ENCODE results near the gene GTSF1L. TPM values are rescaled to one million over a fixed set of nuclear protein-coding genes. Genes with fewer than 3 reads are reported as not detected.
A peak's percentile ranks its signal among the peaks of the same experiment; 100 is the strongest.

GTSF1L gene
- polyA plus RNA-seq, 1 experiment, result not detected

DNA sequence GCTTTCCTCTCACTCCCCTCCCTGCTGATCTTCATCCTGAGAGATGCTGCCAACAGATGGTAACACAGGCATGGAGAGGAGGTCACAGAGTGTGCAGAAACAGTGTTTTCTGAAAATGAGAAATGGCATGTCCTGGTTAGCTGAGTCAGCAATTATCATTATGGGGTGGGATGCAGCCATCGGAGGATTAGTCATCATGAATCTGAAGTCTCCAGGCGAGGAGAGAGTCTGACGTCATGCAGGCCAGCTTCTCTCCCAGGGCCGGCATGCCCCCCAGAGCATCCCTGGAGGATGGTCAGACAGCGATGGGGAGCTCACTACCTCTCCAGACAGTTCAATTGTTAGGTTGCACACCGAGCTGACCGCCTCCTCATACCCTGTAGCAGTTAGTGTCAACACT is 4.7 kb upstream of the GTSF1L start:
- ChIA-PET CTCF (no interaction called here), POLR2A (no interaction called here)
- no peak for TF ChIP-seq CTCF (IDR thresholded peaks at IDR 0.05; ENCODE audit: insufficient read depth, low read depth, low read length)
- peak; percentile 4 for DNase-seq (ENCODE audit: low read depth)
- Histone ChIP-seq H3K36me3 (ENCODE audit: control insufficient read depth, insufficient read depth, low read length) (no peaks in the 10 kb centered on the region), H3K27me3 (ENCODE audit: control insufficient read depth, insufficient read depth, low read length) (peaks cover 1% of the 10 kb centered on the region), H3K4me3 (ENCODE audit: low read depth, low read length) (no peak overlapping the region)

DNA sequence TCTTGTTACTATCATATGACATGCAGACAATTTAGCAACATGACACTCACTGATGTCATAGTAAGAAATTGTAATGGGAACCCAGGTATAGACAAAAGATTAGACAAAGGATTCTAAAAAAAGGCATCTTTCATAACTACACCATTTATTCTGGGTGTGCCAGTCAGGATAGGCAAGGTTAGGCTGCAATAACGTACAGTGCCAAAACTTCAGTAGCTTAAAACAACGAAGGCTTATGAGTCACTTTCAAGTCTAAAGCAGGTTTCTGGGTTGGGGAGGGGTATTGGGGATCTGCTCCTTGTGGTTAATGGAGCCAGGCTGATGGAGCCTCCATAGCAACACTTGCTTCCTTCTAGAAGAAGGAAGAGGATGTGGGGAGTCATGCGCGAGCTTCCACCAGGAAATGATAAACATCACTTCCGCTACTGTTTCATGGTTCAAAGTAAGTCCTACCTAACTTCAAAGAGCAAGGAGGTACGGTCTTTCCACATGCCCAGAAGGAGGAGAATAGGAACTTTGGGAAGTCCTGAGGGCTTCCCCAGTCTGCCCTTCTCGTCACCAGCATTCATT is 2.0 kb upstream of the GTSF1L start:
- Histone ChIP-seq H3K36me3 (ENCODE audit: control insufficient read depth, insufficient read depth, low read length) (no peaks in the 10 kb centered on the region), H3K27me3 (ENCODE audit: control insufficient read depth, insufficient read depth, low read length) (no peaks in the 10 kb centered on the region; the same call in 1 of the 2 replicates), H3K4me3 (ENCODE audit: low read depth, low read length) (no peak overlapping the region)
- no peak for TF ChIP-seq CTCF (IDR thresholded peaks at IDR 0.05; ENCODE audit: insufficient read depth, low read depth, low read length)
- DNase-seq (ENCODE audit: low read depth), result no peak
- ChIA-PET CTCF (no interaction called here), POLR2A (no interaction called here)

DNA sequence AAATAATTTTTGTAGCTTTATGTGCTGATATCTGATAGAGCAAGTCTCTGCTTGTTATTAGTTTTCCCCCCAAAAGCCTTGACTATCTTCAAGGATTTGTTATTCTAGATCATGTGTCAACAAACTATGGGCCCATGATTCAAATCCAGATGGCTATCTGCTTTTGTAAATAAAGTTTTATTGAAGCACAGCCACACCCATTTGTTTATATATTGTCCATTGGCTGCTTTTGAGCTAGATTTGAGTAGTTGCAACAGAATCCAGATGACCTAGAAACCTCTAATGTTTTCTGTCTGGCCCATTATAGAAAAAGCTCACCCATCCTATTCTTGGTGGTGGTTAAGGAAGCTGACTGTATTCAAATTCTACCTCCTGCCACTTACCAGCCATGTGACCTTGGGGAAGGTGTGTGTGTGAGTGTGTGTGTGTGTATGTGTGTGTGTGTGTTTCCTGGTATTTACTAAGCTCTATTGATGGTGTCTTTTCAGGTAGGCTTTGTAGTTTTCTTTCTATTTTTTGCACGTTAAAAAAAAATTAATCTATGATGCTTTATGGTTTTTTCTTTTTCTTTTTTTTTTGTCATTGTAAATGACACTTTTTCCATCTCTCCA is 1.3 kb upstream of the GTSF1L start:
- CTCF ChIA-PET, result no interaction called here
- no peak for TF ChIP-seq CTCF (IDR thresholded peaks at IDR 0.05; ENCODE audit: insufficient read depth, low read depth, low read length)
- DNase-seq (ENCODE audit: low read depth), result no peak
- POLR2A ChIA-PET, result no interaction called here
- H3K4me3 ChIP-seq (ENCODE audit: low read depth, low read length), result no peak overlapping the region
- no peaks in the 10 kb centered on the region for H3K36me3 ChIP-seq (ENCODE audit: control insufficient read depth, insufficient read depth, low read length)
- no peaks in the 10 kb centered on the region; the same call in 1 of the 2 replicates for H3K27me3 ChIP-seq (ENCODE audit: control insufficient read depth, insufficient read depth, low read length)

GRCh38 chr20:43726333-43726732 is 469 bp downstream of the GTSF1L start:
- H3K36me3 ChIP-seq (ENCODE audit: control insufficient read depth, insufficient read depth, low read length), result no peaks in the 10 kb centered on the region
- no peak overlapping the region for H3K4me3 ChIP-seq (ENCODE audit: low read depth, low read length)
- no peak for TF ChIP-seq CTCF (IDR thresholded peaks at IDR 0.05; ENCODE audit: insufficient read depth, low read depth, low read length)
- H3K27me3 ChIP-seq (ENCODE audit: control insufficient read depth, insufficient read depth, low read length), result no peaks in the 10 kb centered on the region
- ChIA-PET POLR2A (no interaction called here), CTCF (no interaction called here)
- no peak for DNase-seq (ENCODE audit: low read depth)

DNA sequence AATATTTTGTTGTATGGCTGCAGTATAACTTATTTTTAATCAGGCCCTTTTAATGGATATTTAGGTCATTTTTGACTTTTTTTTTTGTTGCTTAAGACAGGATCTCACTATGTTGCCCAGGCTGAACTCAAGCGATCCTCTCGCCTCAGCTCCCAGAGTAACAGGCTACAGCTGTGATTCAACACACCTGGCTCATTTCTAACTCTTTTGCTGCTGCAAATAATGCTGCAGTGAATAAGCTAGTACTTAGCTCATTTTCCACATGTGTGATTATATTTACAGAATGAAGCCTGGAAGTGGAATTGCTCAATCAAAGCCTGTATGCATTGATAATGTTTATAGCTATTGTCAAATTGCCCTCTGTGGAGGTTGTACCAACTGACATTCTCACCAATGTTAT is 1.1 kb downstream of the GTSF1L start:
- H3K36me3 ChIP-seq (ENCODE audit: control insufficient read depth, insufficient read depth, low read length), result no peaks in the 10 kb centered on the region
- POLR2A ChIA-PET, result no interaction called here
- TF ChIP-seq CTCF (IDR thresholded peaks at IDR 0.05; ENCODE audit: insufficient read depth, low read depth, low read length), result no peak
- no peak overlapping the region for H3K4me3 ChIP-seq (ENCODE audit: low read depth, low read length)
- CTCF ChIA-PET, result no interaction called here
- DNase-seq (ENCODE audit: low read depth), result no peak
- no peaks in the 10 kb centered on the region for H3K27me3 ChIP-seq (ENCODE audit: control insufficient read depth, insufficient read depth, low read length)

All from BJ (cell line).